ENCODE data around the gene HRK. TPM values are rescaled to one million over a fixed set of nuclear protein-coding genes. Genes with fewer than 3 reads are reported as not detected.
"Not testable (repeated sequence)": the region's sequence is repeated elsewhere in the genome, so short reads cannot be mapped to it uniquely, and the experiment has no call there.

The HRK gene
- total RNA-seq, 4 donors from 2014 or later, result not detected

GRCh38 chr12:116818948-116819832 lies 62.1 kb downstream of the HRK start:
- peaks cover 0 to 8% (median 0%) of the 10 kb centered on the region in 4 donors for H3K4me1 ChIP-seq
- H3K9me3 ChIP-seq, result no peaks in the 10 kb centered on the region
- H3K27ac ChIP-seq, result peak overlapping the region; percentile 80 to 91 (median 88)
- H3K4me3 ChIP-seq, result peak overlapping the region; percentile 58 to 83 (median 77)
- H3K36me3 ChIP-seq, result no peaks in the 10 kb centered on the region
- no peaks in the 10 kb centered on the region for H3K27me3 ChIP-seq
- DNase-seq, result peak; percentile 91 to 95 (median 93)
- peak in 1 of 2 donors; percentile 30 for TF ChIP-seq POLR2A (IDR thresholded peaks at IDR 0.05)
- peak in 2 of 6 experiments; percentile 8 to 26 for TF ChIP-seq CTCF (IDR thresholded peaks at IDR 0.05)

GRCh38 chr12:116818341-116818856 lies 62.8 kb downstream of the HRK start:
- peak overlapping the region; percentile 58 to 83 (median 77) for H3K4me3 ChIP-seq
- H3K9me3 ChIP-seq, result no peaks in the 10 kb centered on the region
- peak overlapping the region; percentile 80 to 91 (median 88) for H3K27ac ChIP-seq
- peak in 2 of 3 donors; percentile 29 to 54 for DNase-seq
- TF ChIP-seq CTCF (IDR thresholded peaks at IDR 0.05) (no peak), POLR2A (IDR thresholded peaks at IDR 0.05) (no peak)
- peaks cover 0 to 8% (median 0%) of the 10 kb centered on the region in 4 donors for H3K4me1 ChIP-seq
- no peaks in the 10 kb centered on the region for H3K36me3 ChIP-seq
- H3K27me3 ChIP-seq, result no peaks in the 10 kb centered on the region

GRCh38 chr12:116814766-116815165 lies 66.5 kb downstream of the HRK start:
- not testable (repeated sequence) for H3K27me3 ChIP-seq, H3K36me3 ChIP-seq, H3K9me3 ChIP-seq, H3K27ac ChIP-seq, H3K4me1 ChIP-seq, H3K4me3 ChIP-seq, DNase-seq

- H3K4me1 ChIP-seq, result peaks cover 0 to 3% (median 0%) of the 10 kb centered on the region in 4 donors
- no peak overlapping the region for H3K27ac ChIP-seq
- H3K9me3 ChIP-seq, result no peaks in the 10 kb centered on the region
- TF ChIP-seq POLR2A (IDR thresholded peaks at IDR 0.05), result no peak
- TF ChIP-seq CTCF (IDR thresholded peaks at IDR 0.05), result no peak
- H3K4me3 ChIP-seq, result no peak overlapping the region
- H3K36me3 ChIP-seq, result no peaks in the 10 kb centered on the region
- DNase-seq, result no peak
- no peaks in the 10 kb centered on the region for H3K27me3 ChIP-seq
Measured at GRCh38 chr12:116813271-116814041, 67.8 kb downstream of the HRK start.

GRCh38 chr12:116812238-116812637 lies 69.0 kb downstream of the HRK start:
- H3K27me3 ChIP-seq, result no peaks in the 10 kb centered on the region
- no peak overlapping the region for H3K27ac ChIP-seq
- H3K9me3 ChIP-seq, result no peaks in the 10 kb centered on the region
- H3K4me1 ChIP-seq, result no peaks in the 10 kb centered on the region
- TF ChIP-seq POLR2A (IDR thresholded peaks at IDR 0.05) (no peak), CTCF (IDR thresholded peaks at IDR 0.05) (no peak)
- H3K36me3 ChIP-seq, result no peaks in the 10 kb centered on the region
- no peak overlapping the region for H3K4me3 ChIP-seq
- no peak for DNase-seq

Data from Peyer's patch (tissue), 4 donors.